HAP-1 (cell line): ENCODE measurements around the gene HSFX3.
"Not testable (repeated sequence)": the region's sequence is repeated elsewhere in the genome, so short reads cannot be mapped to it uniquely, and the experiment has no call there.

Experiments used
- DNase-seq, 2 experiments: peaks; one replicate each; pipeline ENCODE4 v3.0.0-alpha.2; 2016 to 2020; ENCODE audit warnings: low spot score in 2 of 2
- H3K27me3 ChIP-seq: fragments of 250-450 bp; sonication (Bioruptor Pico); 2 replicates; pipeline ENCODE4 v1.5.1; 2020; ENCODE audit warnings: low read depth, mild to moderate bottlenecking, moderate library complexity
- H3K36me3 ChIP-seq: fragments of 250-450 bp; sonication (Bioruptor Pico); replicated peaks from 2 replicates; pipeline ENCODE4 v1.5.1; 2020; ENCODE audit warnings: mild to moderate bottlenecking
- H3K4me1 ChIP-seq: fragments of 250-450 bp; sonication (Bioruptor Pico); 2 replicates; pipeline ENCODE4 v1.5.1; 2020; ENCODE audit warnings: mild to moderate bottlenecking
- H3K4me3 ChIP-seq: fragments of 250-450 bp; sonication (Bioruptor Pico); 2 replicates; pipeline ENCODE4 v1.5.1; 2020; ENCODE audit warnings: mild to moderate bottlenecking, moderate library complexity
- H3K9me3 ChIP-seq: fragments of 250-450 bp; sonication (Bioruptor Pico); 2 replicates; pipeline ENCODE4 v1.5.1; 2020; ENCODE audit warnings: mild to moderate bottlenecking, moderate library complexity
- in situ Hi-C: fragments of 300-500 bp; cut with MboI; formaldehyde crosslinking; loops from 3 replicates; pipeline ENCODE4 v1.14.3; 2020; ENCODE audit warnings: low sequenced_read_pairs, inconsistent platforms, mixed read lengths

Gene HSFX3

GRCh38 chrX:149503446-149503845 lies 46.3 kb downstream of the HSFX3 start:
- H3K27me3 ChIP-seq, H3K4me3 ChIP-seq, H3K9me3 ChIP-seq: not testable (repeated sequence)
- peaks cover 18% of the 10 kb centered on the region for H3K36me3 ChIP-seq
- peaks cover 10% of the 10 kb centered on the region; the same call in 1 of the 2 replicates for H3K4me1 ChIP-seq
- peak in 1 of 2 experiments; percentile 58 for DNase-seq
- in situ Hi-C loops: loop anchor here (25.0 kb wide), 1 partner anchor 134 kb away; the partner anchor contains the start of gene TMEM185A

GRCh38 chrX:149502923-149503322 lies 46.8 kb downstream of the HSFX3 start:
- not testable (repeated sequence) for H3K4me3 ChIP-seq, H3K27me3 ChIP-seq, DNase-seq, H3K9me3 ChIP-seq
- peaks cover 21% of the 10 kb centered on the region for H3K36me3 ChIP-seq
- H3K4me1 ChIP-seq: peaks cover 10% of the 10 kb centered on the region; the same call in 1 of the 2 replicates
- in situ Hi-C loops: loop anchor here (25.0 kb wide), 1 partner anchor 134 kb away; the partner anchor contains the start of gene TMEM185A

DNA sequence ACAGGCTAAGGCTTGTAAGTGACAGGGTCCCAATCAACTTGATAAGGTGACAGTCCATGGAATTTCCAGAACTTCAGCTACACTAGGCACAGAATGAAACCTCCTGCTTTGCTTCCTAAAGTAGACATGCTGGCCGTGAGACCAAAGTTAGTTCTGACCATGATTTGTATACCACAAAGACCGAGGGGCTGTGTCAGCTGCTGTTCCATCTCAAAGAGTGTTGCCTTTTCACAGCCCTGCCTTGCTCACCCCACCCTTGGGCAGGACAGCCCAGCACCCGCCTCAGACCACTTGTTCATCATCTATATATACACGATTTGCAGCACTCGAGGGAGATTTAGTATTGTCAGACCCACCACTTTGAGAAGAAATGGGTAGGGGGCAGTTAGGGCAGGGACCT lies 50.0 kb downstream of the HSFX3 start:
- in situ Hi-C loops: loop anchor here (25.0 kb wide), 1 partner anchor 138 kb away; the partner anchor contains the start of gene TMEM185A
- DNase-seq: no peak
- Histone ChIP-seq H3K36me3 (peaks cover 47% of the 10 kb centered on the region), H3K27me3 (no peaks in the 10 kb centered on the region), H3K4me3 (no peak overlapping the region), H3K9me3 (no peaks in the 10 kb centered on the region), H3K4me1 (peaks cover 8% of the 10 kb centered on the region; the same call in 1 of the 2 replicates)

- in situ Hi-C loops: no loop called here
- Histone ChIP-seq H3K9me3 (no peaks in the 10 kb centered on the region), H3K36me3 (peaks cover 53% of the 10 kb centered on the region), H3K4me3 (no peak overlapping the region), H3K4me1 (no peaks in the 10 kb centered on the region), H3K27me3 (no peaks in the 10 kb centered on the region)
- no peak for DNase-seq
Observed at GRCh38 chrX:149498767-149499166, 51.0 kb downstream of the HSFX3 start.
